Lung (tissue), 12 donors: Measurements from ENCODE around the gene CNTN5. TPM values are rescaled to one million over a fixed set of nuclear protein-coding genes. Genes with fewer than 3 reads are reported as not detected.

Source experiments
- ATAC-seq: fragments of 200-7000 bp; cut with Tn5 transposase; one replicate; pipeline ENCODE4 v1.9.1; 2020; ENCODE audit warnings: moderate number of reproducible peaks; ENCODE audit not compliant: insufficient read depth, low FRiP score
- DNase-seq, 3 donors: peaks; one replicate each; pipeline ENCODE4 v3.0.0-alpha.2; 2013 to 2017
- H3K27ac ChIP-seq, 2 donors: one replicate each; pipeline ENCODE4 v1.5.1; 2013; ENCODE audit warnings: mild to moderate bottlenecking in 2 of 2, moderate library complexity in 2 of 2, control low read depth in 1 of 2, inconsistent platforms in 1 of 2, low read depth in 1 of 2, low read length in 1 of 2
- H3K27me3 ChIP-seq, 3 donors: one replicate each; pipeline ENCODE4 v1.5.1; 2013; ENCODE audit warnings: low read length in 2 of 3; ENCODE audit not compliant: control insufficient read depth in 3 of 3, insufficient read depth in 3 of 3
- H3K36me3 ChIP-seq, 4 donors: one replicate each; pipeline ENCODE4 v1.5.1; 2013; ENCODE audit warnings: low read length in 4 of 4, mild to moderate bottlenecking in 1 of 4, moderate library complexity in 1 of 4; ENCODE audit not compliant: control insufficient read depth in 4 of 4, insufficient read depth in 4 of 4
- H3K4me1 ChIP-seq, 5 donors: one replicate each; pipeline ENCODE4 v1.5.1; 2013; ENCODE audit warnings: low read length in 5 of 5, mild to moderate bottlenecking in 2 of 5, moderate library complexity in 1 of 5; ENCODE audit not compliant: control insufficient read depth in 5 of 5, insufficient read depth in 5 of 5
- H3K4me3 ChIP-seq: one replicate; pipeline ENCODE4 v1.5.1; 2013; ENCODE audit warnings: mild to moderate bottlenecking, control low read depth, moderate library complexity
- H3K9ac ChIP-seq, 2 donors: one replicate each; pipeline ENCODE4 v1.5.1; 2013; ENCODE audit warnings: low read length in 2 of 2, control low read depth in 1 of 2; ENCODE audit not compliant: insufficient read depth in 1 of 2
- H3K9me3 ChIP-seq, 4 donors: one replicate each; pipeline ENCODE4 v1.5.1; 2013; ENCODE audit warnings: low read length in 3 of 4, mild to moderate bottlenecking in 1 of 4, moderate library complexity in 1 of 4; ENCODE audit not compliant: control insufficient read depth in 4 of 4, insufficient read depth in 3 of 4
- CTCF ChIP-seq: IDR thresholded peaks from 2 replicates; pipeline ENCODE4 v1.5.1; 2012; ENCODE audit warnings: mild to moderate bottlenecking; ENCODE audit errors: control extremely low read depth, extremely low read depth
- WGBS, 2 donors: extraction: QIAGEN DNeasy Blood & Tissue Kit; methylation state at CpG; one replicate each; pipeline ENCODE4 v1.1.7; 2013; 5-methylcytosine and 5-hydroxymethylcytosine counted together
- polyA plus RNA-seq, 2 donors: library from polyadenylated mRNA; stranded (reverse); fragments of 200-250 nt; gene quantifications; one replicate each; pipeline ENCODE4 v1.2.1, GENCODE V29; 2013
- total RNA-seq, 2 donors: library from RNA; depleted of rRNA in 1 of 2; stranded (reverse); fragments of >200 nt in 1 of 2; gene quantifications; one replicate each; pipeline ENCODE4 v1.2.1, GENCODE V29; 2014 to 2021
- donor health status: control.
- donor health status: control.
- donor health status: Bipolar disorder and iron deficiency.
- donor health status: healthy.
- donor health status: DM: yes; HTN: yes; CAD: no.

Gene CNTN5
- total and polyA plus RNA-seq, 4 donors: 0.10 to 0.80 (median 0.44) TPM

- H3K27me3 ChIP-seq: no peaks in the 10 kb centered on the region
- no peaks in the 10 kb centered on the region for H3K36me3 ChIP-seq
- 95 to 96% methylated on average over 2 of the region's 2 CpGs for WGBS, 2 donors
- no peak for ATAC-seq
- no peak overlapping the region for H3K27ac ChIP-seq
- H3K4me3 ChIP-seq: no peak overlapping the region
- no peak overlapping the region for H3K9ac ChIP-seq
- peaks cover 0 to 1% (median 0%) of the 10 kb centered on the region in 4 donors for H3K9me3 ChIP-seq
- TF ChIP-seq CTCF: no peak
- DNase-seq: no peak
- H3K4me1 ChIP-seq: no peaks in the 10 kb centered on the region
Observed at GRCh38 chr11:100133114-100133513, 1112.4 kb downstream of the CNTN5 start.

GRCh38 chr11:100141201-100141600 lies 1120.5 kb downstream of the CNTN5 start:
- Histone ChIP-seq H3K27ac (no peak overlapping the region), H3K9ac (no peak overlapping the region), H3K36me3 (no peaks in the 10 kb centered on the region), H3K4me1 (no peaks in the 10 kb centered on the region), H3K4me3 (no peak overlapping the region), H3K27me3 (no peaks in the 10 kb centered on the region), H3K9me3 (no peaks in the 10 kb centered on the region)
- DNase-seq: no peak
- no peak for TF ChIP-seq CTCF
- no peak for ATAC-seq
- WGBS, 2 donors: 46 to 56% methylated on average over 3 of the region's 3 CpGs

- Histone ChIP-seq H3K36me3 (no peaks in the 10 kb centered on the region), H3K9me3 (no peaks in the 10 kb centered on the region), H3K4me1 (no peaks in the 10 kb centered on the region), H3K4me3 (no peak overlapping the region), H3K27ac (no peak overlapping the region), H3K27me3 (no peaks in the 10 kb centered on the region), H3K9ac (no peak overlapping the region)
- DNase-seq (peak in 2 of 3 donors; percentile 4), ATAC-seq (no peak)
- 39 to 44% methylated on average over 6 of the region's 6 CpGs for WGBS, 2 donors
- TF ChIP-seq CTCF: no peak
Observed at GRCh38 chr11:100151944-100152343, 1131.2 kb downstream of the CNTN5 start.

GRCh38 chr11:100152766-100153165 lies 1132.0 kb downstream of the CNTN5 start:
- Histone ChIP-seq H3K9me3 (no peaks in the 10 kb centered on the region), H3K27ac (no peak overlapping the region), H3K4me3 (no peak overlapping the region), H3K27me3 (no peaks in the 10 kb centered on the region), H3K9ac (no peak overlapping the region), H3K4me1 (no peaks in the 10 kb centered on the region), H3K36me3 (no peaks in the 10 kb centered on the region)
- TF ChIP-seq CTCF: no peak
- DNase-seq (no peak), ATAC-seq (no peak)
